ENCODE results near the gene EPG5. TPM values are rescaled to one million over a fixed set of nuclear protein-coding genes. Genes with fewer than 3 reads are reported as not detected.

Gene EPG5
- total and polyA plus RNA-seq, 9 of the 15 experiments (the other 6 are each of a cell fraction or from before 2014, with no cell fraction given), result 1.3 to 10.7 (median 5.2) TPM

DNA sequence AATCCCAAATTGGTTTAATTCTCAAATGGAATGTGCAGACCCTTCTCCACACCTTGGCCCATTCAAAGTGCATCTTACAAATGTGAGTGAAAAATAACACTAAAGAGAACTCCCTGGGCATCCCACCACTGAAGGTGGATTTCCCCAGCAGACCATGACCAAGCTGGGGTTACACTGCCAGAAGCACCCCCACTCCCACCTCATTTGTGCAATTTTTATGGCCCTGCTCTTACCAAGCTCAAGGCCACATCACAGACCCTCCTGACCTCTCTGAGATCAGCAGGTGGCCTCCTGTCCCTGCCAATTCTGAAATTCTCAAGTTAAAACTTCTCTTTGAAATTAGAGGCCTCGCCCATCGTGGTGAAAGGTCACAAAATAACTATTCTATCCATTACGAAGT, 120.0 kb downstream of the EPG5 start:
- no peaks in the 10 kb centered on the region for H3K9me1 ChIP-seq (ENCODE audit: control insufficient read depth, insufficient read depth, low read length)
- 59% methylated on average over 3 of the region's 3 CpGs for WGBS (ENCODE audit: insufficient coverage, low coverage, missing lambda C conversion rate)
- no peak overlapping the region for H3K9ac ChIP-seq (ENCODE audit: insufficient read depth in 1 of 2, low read depth in 2 of 2, low read length in 2 of 2)
- peaks cover 0 to 4% of the 10 kb centered on the region in 2 experiments; a peak in 1 of 5 replicates for H3K4me1 ChIP-seq (replicated peaks in 1 of 2; ENCODE audit: control insufficient read depth in 2 of 2, insufficient read depth in 2 of 2, low read length in 2 of 2)
- intact Hi-C loops (cut with micrococcal nuclease) (no loop called here), in situ Hi-C loops (cut with MboI) (no loop called here)
- DNase-seq (ENCODE audit: extremely low read depth in 1 of 4, low spot score in 3 of 4) (no peak), ATAC-seq (no peak), FAIRE-seq (no peak)
- H4K20me1 ChIP-seq (replicated peaks; ENCODE audit: control insufficient read depth, insufficient read depth, low read length), result no peaks in the 10 kb centered on the region
- no peaks in the 10 kb centered on the region for H3K79me2 ChIP-seq (ENCODE audit: control insufficient read depth, insufficient read depth, low read length)
- H3K27ac ChIP-seq (ENCODE audit: extremely low read depth, low read depth, low read length), result no peak overlapping the region
- POLR2A ChIA-PET, result no interaction called here
- CTCF ChIA-PET (ENCODE audit: low intra/inter-chr PET ratio), result no interaction called here
- BruUV-seq (replicated peaks), result no TSS peak
- H3K27me3 ChIP-seq (ENCODE audit: control insufficient read depth in 2 of 2, insufficient read depth in 2 of 2, low read length in 2 of 2), result no peaks in the 10 kb centered on the region
- peaks cover 5% of the 10 kb centered on the region; the same call in 1 of the 3 replicates for H3K36me3 ChIP-seq (ENCODE audit: control insufficient read depth, insufficient read depth, low read length)
- TF ChIP-seq ZNF583 (CRISPR knock-in tag; IDR thresholded peaks at IDR 0.05) (no peak), ARID2 (IDR thresholded peaks at IDR 0.05) (no peak), PRMT5 (CRISPR knock-in tag; IDR thresholded peaks at IDR 0.05) (no peak), MAFK (IDR thresholded peaks at IDR 0.05; ENCODE audit: low read length) (no peak), POLR3A (IDR thresholded peaks at IDR 0.05; ENCODE audit: borderline replicate concordance, extremely low read depth, insufficient read depth, insufficient read length) (no peak), FUS (optimal IDR thresholded peaks at IDR 0.05; ENCODE audit: low read depth, low read length) (no peak), MED1 (CRISPR knock-in tag; IDR thresholded peaks at IDR 0.05; ENCODE audit: borderline replicate concordance) (no peak), SMARCA4 (IDR thresholded peaks at IDR 0.05) (no peak), HDAC8 (tag; IDR thresholded peaks at IDR 0.05) (no peak), ARID1B (IDR thresholded peaks at IDR 0.05) (no peak), CXXC5 (CRISPR knock-in tag; IDR thresholded peaks at IDR 0.05) (no peak), GABPB2 (CRISPR knock-in tag; conservative IDR thresholded peaks at IDR 0.05) (no peak), ELF2 (CRISPR knock-in tag; IDR thresholded peaks at IDR 0.05) (no peak)
- TF ChIP-seq, protein P1, sequence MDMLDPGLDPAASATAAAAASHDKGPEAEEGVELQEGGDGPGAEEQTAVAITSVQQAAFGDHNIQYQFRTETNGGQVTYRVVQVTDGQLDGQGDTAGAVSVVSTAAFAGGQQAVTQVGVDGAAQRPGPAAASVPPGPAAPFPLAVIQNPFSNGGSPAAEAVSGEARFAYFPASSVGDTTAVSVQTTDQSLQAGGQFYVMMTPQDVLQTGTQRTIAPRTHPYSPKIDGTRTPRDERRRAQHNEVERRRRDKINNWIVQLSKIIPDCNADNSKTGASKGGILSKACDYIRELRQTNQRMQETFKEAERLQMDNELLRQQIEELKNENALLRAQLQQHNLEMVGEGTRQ (CRISPR knock-in tag; IDR thresholded peaks at IDR 0.05), result no peak
- TF ChIP-seq, protein P2, sequence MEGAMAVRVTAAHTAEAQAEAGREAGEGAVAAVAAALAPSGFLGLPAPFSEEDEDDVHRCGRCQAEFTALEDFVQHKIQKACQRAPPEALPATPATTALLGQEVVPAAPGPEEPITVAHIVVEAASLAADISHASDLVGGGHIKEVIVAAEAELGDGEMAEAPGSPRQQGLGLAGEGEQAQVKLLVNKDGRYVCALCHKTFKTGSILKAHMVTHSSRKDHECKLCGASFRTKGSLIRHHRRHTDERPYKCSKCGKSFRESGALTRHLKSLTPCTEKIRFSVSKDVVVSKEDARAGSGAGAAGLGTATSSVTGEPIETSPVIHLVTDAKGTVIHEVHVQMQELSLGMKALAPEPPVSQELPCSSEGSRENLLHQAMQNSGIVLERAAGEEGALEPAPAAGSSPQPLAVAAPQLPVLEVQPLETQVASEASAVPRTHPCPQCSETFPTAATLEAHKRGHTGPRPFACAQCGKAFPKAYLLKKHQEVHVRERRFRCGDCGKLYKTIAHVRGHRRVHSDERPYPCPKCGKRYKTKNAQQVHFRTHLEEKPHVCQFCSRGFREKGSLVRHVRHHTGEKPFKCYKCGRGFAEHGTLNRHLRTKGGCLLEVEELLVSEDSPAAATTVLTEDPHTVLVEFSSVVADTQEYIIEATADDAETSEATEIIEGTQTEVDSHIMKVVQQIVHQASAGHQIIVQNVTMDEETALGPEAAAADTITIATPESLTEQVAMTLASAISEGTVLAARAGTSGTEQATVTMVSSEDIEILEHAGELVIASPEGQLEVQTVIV (CRISPR knock-in tag; IDR thresholded peaks at IDR 0.05; ENCODE audit: borderline replicate concordance), result no peak
- TF ChIP-seq, protein P3, sequence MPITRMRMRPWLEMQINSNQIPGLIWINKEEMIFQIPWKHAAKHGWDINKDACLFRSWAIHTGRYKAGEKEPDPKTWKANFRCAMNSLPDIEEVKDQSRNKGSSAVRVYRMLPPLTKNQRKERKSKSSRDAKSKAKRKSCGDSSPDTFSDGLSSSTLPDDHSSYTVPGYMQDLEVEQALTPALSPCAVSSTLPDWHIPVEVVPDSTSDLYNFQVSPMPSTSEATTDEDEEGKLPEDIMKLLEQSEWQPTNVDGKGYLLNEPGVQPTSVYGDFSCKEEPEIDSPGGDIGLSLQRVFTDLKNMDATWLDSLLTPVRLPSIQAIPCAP (CRISPR knock-in tag; IDR thresholded peaks at IDR 0.05; ENCODE audit: borderline replicate concordance), result no peak
- TF ChIP-seq, protein P4, sequence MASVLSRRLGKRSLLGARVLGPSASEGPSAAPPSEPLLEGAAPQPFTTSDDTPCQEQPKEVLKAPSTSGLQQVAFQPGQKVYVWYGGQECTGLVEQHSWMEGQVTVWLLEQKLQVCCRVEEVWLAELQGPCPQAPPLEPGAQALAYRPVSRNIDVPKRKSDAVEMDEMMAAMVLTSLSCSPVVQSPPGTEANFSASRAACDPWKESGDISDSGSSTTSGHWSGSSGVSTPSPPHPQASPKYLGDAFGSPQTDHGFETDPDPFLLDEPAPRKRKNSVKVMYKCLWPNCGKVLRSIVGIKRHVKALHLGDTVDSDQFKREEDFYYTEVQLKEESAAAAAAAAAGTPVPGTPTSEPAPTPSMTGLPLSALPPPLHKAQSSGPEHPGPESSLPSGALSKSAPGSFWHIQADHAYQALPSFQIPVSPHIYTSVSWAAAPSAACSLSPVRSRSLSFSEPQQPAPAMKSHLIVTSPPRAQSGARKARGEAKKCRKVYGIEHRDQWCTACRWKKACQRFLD (CRISPR knock-in tag; IDR thresholded peaks at IDR 0.05), result no peak
- TF ChIP-seq, protein P5, sequence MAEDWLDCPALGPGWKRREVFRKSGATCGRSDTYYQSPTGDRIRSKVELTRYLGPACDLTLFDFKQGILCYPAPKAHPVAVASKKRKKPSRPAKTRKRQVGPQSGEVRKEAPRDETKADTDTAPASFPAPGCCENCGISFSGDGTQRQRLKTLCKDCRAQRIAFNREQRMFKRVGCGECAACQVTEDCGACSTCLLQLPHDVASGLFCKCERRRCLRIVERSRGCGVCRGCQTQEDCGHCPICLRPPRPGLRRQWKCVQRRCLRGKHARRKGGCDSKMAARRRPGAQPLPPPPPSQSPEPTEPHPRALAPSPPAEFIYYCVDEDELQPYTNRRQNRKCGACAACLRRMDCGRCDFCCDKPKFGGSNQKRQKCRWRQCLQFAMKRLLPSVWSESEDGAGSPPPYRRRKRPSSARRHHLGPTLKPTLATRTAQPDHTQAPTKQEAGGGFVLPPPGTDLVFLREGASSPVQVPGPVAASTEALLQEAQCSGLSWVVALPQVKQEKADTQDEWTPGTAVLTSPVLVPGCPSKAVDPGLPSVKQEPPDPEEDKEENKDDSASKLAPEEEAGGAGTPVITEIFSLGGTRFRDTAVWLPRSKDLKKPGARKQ (CRISPR knock-in tag; IDR thresholded peaks at IDR 0.05), result no peak
- H2AFZ ChIP-seq (ENCODE audit: low read depth, low read length), result no peak overlapping the region
- H3K4me2 ChIP-seq (ENCODE audit: insufficient read depth, low read length), result no peak overlapping the region
- no peaks in the 10 kb centered on the region for H3K9me3 ChIP-seq (replicated peaks; ENCODE audit: control insufficient read depth, insufficient read depth, low read depth, low read length)
- no peak overlapping the region for H3K4me3 ChIP-seq
